ENCODE data around the gene DPP10. TPM values are rescaled to one million over a fixed set of nuclear protein-coding genes. Genes with fewer than 3 reads are reported as not detected.
"Not testable (repeated sequence)": the region's sequence is repeated elsewhere in the genome, so short reads cannot be mapped to it uniquely, and the experiment has no call there.

DPP10 gene
- total RNA-seq, 4 donors from 2014 or later, result 1.9 to 8.3 (median 2.9) TPM

DNA sequence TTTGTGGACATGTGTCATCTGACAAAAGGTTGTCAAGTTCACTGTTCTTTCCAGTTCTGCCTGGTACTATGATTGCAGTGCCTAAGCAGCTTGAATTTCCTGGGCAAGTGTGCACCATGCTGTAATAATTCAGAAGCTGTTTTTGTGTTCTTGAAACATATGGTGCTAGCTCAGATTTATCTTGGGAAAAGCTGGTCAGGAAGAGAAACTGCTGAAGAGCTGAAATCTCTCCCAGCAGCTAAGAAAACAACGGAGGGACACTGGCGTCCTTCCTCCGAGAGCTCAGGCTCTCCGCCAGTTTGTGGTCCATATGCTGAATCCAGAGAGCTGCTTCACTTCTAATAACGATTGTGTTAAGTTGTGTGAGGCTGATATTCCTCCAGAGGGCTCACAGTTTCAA is 642.0 kb downstream of the DPP10 start:
- no peak for DNase-seq
- TF ChIP-seq POLR2A (IDR thresholded peaks at IDR 0.05), result no peak
- TF ChIP-seq, protein P1, sequence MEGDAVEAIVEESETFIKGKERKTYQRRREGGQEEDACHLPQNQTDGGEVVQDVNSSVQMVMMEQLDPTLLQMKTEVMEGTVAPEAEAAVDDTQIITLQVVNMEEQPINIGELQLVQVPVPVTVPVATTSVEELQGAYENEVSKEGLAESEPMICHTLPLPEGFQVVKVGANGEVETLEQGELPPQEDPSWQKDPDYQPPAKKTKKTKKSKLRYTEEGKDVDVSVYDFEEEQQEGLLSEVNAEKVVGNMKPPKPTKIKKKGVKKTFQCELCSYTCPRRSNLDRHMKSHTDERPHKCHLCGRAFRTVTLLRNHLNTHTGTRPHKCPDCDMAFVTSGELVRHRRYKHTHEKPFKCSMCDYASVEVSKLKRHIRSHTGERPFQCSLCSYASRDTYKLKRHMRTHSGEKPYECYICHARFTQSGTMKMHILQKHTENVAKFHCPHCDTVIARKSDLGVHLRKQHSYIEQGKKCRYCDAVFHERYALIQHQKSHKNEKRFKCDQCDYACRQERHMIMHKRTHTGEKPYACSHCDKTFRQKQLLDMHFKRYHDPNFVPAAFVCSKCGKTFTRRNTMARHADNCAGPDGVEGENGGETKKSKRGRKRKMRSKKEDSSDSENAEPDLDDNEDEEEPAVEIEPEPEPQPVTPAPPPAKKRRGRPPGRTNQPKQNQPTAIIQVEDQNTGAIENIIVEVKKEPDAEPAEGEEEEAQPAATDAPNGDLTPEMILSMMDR (IDR thresholded peaks at IDR 0.05), result no peak
- H3K27me3 ChIP-seq, result no peaks in the 10 kb centered on the region
- no peak overlapping the region for H3K27ac ChIP-seq
- H3K4me3 ChIP-seq, result no peak overlapping the region
- no peaks in the 10 kb centered on the region for H3K4me1 ChIP-seq
- no peaks in the 10 kb centered on the region for H3K9me3 ChIP-seq
- no peaks in the 10 kb centered on the region for H3K36me3 ChIP-seq

DNA sequence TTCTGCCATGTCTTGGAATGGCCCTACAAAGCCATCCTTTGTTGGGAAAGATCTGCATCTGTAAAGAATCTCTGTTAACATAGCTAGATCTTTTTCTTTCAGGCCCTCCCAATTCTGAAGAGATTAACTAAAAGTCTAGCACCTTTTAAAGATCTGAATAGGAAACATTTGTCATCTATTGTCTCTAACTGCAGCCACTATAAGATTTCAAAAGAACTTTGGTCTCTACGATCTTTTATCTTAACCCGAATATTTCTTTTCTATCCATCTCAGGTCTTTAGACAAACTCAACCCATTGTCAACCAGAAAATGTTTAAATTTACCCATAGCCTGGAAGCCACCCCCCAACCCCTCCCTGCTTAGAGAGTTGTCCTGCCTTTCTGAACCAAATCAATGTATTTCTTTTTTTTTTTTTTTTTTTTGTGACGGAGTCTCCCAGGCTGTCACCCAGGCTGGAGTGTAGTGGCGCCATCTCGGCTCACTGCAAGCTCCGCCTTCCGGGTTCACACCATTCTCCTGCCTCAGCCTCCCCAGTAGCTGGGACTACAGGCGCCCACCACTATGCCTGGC is 643.7 kb downstream of the DPP10 start:
- DNase-seq, H3K4me3 ChIP-seq, H3K9me3 ChIP-seq, H3K36me3 ChIP-seq, H3K27ac ChIP-seq, H3K27me3 ChIP-seq, H3K4me1 ChIP-seq: not testable (repeated sequence)

DNA sequence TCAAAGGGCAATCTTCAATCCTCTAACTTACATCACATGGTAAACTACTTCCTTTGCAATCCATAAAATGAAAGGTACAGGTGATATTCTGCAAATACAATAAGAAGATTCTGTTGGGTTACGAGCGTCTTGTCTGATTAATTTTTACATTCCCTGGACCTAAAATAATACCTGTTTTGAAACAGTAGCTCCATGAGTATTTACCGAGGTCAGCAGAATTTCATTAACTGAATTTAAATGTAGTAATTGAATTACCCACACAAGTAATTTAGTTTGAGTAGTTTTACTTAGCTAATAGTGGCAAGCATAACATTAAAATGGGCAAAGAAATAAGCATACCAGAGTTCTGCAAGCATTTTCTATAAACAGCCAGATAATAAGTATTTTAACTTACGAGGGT is 652.0 kb downstream of the DPP10 start:
- DNase-seq, result no peak
- H3K27me3 ChIP-seq, result no peaks in the 10 kb centered on the region
- H3K9me3 ChIP-seq, result no peaks in the 10 kb centered on the region
- no peaks in the 10 kb centered on the region for H3K4me1 ChIP-seq
- H3K36me3 ChIP-seq, result no peaks in the 10 kb centered on the region
- no peak overlapping the region for H3K4me3 ChIP-seq
- TF ChIP-seq POLR2A (IDR thresholded peaks at IDR 0.05), result no peak
- TF ChIP-seq, protein P1 (IDR thresholded peaks at IDR 0.05), result no peak
- H3K27ac ChIP-seq, result no peak overlapping the region

DNA sequence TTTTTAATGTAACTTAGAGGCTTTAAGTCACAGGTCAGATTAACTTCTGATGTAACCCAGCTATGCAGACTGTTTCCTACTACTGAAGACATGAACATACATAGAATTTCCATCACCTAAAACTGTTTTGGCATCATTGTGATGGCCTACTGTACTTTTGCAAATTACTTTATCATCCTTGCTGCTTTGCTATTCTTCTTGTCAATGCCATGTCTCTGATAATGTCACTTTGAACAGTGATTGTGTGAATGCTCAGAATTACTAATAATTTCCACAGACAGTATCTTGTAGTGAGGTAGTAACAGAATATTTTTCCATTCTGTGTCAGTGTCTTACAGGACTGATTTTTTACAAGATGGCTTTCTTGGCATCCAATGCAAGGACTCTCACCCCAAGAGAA is 663.5 kb downstream of the DPP10 start:
- DNase-seq, result no peak
- no peaks in the 10 kb centered on the region for H3K27me3 ChIP-seq
- H3K9me3 ChIP-seq, result no peaks in the 10 kb centered on the region
- no peak for TF ChIP-seq POLR2A (IDR thresholded peaks at IDR 0.05)
- TF ChIP-seq, protein P1 (IDR thresholded peaks at IDR 0.05), result no peak
- no peak overlapping the region for H3K4me3 ChIP-seq
- no peaks in the 10 kb centered on the region for H3K36me3 ChIP-seq
- H3K4me1 ChIP-seq, result no peaks in the 10 kb centered on the region
- no peak overlapping the region for H3K27ac ChIP-seq

DNA sequence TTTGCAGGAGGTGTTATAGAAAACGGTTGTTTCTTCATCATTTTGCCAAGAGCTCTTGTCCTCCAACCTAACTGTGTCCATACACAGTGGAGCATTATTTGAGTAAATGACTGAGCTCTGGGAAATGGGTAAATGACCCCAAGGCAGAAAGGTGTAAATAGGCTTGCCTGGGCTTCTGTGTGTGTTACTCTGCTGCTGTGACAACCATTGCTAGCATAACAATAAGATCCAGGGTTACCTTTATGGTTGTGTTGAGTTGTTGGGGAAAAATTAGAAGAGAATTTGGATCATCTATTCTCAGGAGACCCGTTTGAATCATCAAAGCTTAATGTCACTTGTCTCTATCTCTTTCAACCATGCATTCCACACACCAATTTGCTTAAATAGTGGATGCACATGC is 672.7 kb downstream of the DPP10 start:
- no peak overlapping the region for H3K27ac ChIP-seq
- H3K4me1 ChIP-seq, result no peaks in the 10 kb centered on the region
- H3K36me3 ChIP-seq, result no peaks in the 10 kb centered on the region
- no peaks in the 10 kb centered on the region for H3K9me3 ChIP-seq
- no peaks in the 10 kb centered on the region for H3K27me3 ChIP-seq
- TF ChIP-seq, protein P1 (IDR thresholded peaks at IDR 0.05), result no peak
- TF ChIP-seq POLR2A (IDR thresholded peaks at IDR 0.05), result no peak
- H3K4me3 ChIP-seq, result no peak overlapping the region
- DNase-seq, result no peak

DNA sequence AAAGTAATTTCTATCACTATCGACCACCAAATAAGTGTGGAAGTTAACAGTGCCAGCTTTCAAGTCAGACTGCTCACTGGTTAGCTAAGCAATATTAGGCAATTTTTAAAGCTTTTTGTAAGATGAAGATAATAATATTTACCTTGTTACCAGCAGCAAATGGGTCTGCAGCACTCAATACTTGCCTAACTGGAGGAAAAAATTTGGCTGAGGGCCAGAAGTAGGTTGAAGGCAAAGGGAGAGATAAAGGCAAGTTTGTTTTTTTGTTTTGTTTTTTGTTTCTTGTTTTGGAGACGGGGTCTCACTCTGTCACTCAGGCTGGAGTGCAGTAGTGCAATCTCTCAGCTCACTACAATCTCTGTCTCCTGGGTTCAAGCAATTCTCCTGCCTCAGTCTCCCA is 675.9 kb downstream of the DPP10 start:
- no peaks in the 10 kb centered on the region for H3K4me1 ChIP-seq
- no peak overlapping the region for H3K27ac ChIP-seq
- no peak for DNase-seq
- H3K27me3 ChIP-seq, result no peaks in the 10 kb centered on the region
- H3K36me3 ChIP-seq, result no peaks in the 10 kb centered on the region
- no peaks in the 10 kb centered on the region for H3K9me3 ChIP-seq
- no peak overlapping the region for H3K4me3 ChIP-seq
- TF ChIP-seq, protein P1 (IDR thresholded peaks at IDR 0.05), result no peak
- TF ChIP-seq POLR2A (IDR thresholded peaks at IDR 0.05), result no peak
